MCF 10A (cell line): ENCODE measurements around the gene ITGA6. TPM values are rescaled to one million over a fixed set of nuclear protein-coding genes. Genes with fewer than 3 reads are reported as not detected.

ENCODE experiments used
- BruUV-seq: library from RNA; stranded (reverse); fragments of 400-500 nt; replicated peaks from 2 replicates; lab custom pipeline; 2021; lab: Mats Ljungman, UMichigan
- CTCF ChIA-PET: fragments of 300-600 bp; sonication (Branson Sonifier 250); formaldehyde crosslinking; extraction: SDS; loops from one replicate; lab custom pipeline; 2021; ENCODE audit warnings: antibody characterized with exemption, inconsistent platforms; lab: Yijun Ruan, JAX
- POLR2A ChIA-PET: fragments of 300-600, 350-650 bp; sonication (Branson Sonifier 250); formaldehyde crosslinking; extraction: SDS; loops from one replicate; lab custom pipeline; 2020; ENCODE audit warnings: antibody characterized with exemption, inconsistent platforms; lab: Yijun Ruan, JAX
- DNase-seq: peaks from one replicate; pipeline ENCODE4 v3.0.0-alpha.2; 2018; ENCODE audit not compliant: unreplicated experiment
- H3K27ac Mint-ChIP-seq: one replicate; pipeline ENCODE4 v1.8.0; 2022; ENCODE audit warnings: mild to moderate bottlenecking, low read depth, mixed read lengths; ENCODE audit not compliant: unreplicated experiment
- H3K27me3 Mint-ChIP-seq: one replicate; pipeline ENCODE4 v1.8.0; 2022; ENCODE audit warnings: mixed read lengths; ENCODE audit not compliant: insufficient read depth, unreplicated experiment
- H3K36me3 Mint-ChIP-seq: one replicate; pipeline ENCODE4 v1.8.0; 2022; ENCODE audit warnings: mild to moderate bottlenecking, moderate library complexity, mixed read lengths; ENCODE audit not compliant: insufficient read depth, unreplicated experiment
- H3K4me1 Mint-ChIP-seq: one replicate; pipeline ENCODE4 v1.8.0; 2022; ENCODE audit warnings: mixed read lengths; ENCODE audit not compliant: insufficient read depth, unreplicated experiment
- H3K4me3 Mint-ChIP-seq: one replicate; pipeline ENCODE4 v1.8.0; 2022; ENCODE audit warnings: mild to moderate bottlenecking, moderate library complexity, mixed read lengths; ENCODE audit not compliant: unreplicated experiment
- H3K9me3 Mint-ChIP-seq: one replicate; pipeline ENCODE4 v1.8.0; 2022; ENCODE audit warnings: mixed read lengths; ENCODE audit not compliant: unreplicated experiment
- intact Hi-C: fragments of 100-400 bp; cut with micrococcal nuclease; formaldehyde crosslinking; loops from 2 replicates; pipeline ENCODE4 v1.14.1; 2022
- total RNA-seq: library from RNA; stranded (reverse); gene quantifications from 2 replicates; pipeline ENCODE4 v1.2.3, GENCODE V29; 2022
- TF ChIP-seq, protein P1 (sequence below): fragments of 200-600 bp; IDR thresholded peaks from one replicate; pipeline ENCODE4 v1.8.0; 2022; ENCODE audit warnings: antibody characterized with exemption, mild to moderate bottlenecking; ENCODE audit not compliant: unreplicated experiment

The ITGA6 gene
- total RNA-seq, 1 experiment from 2014 or later: 315 TPM

DNA sequence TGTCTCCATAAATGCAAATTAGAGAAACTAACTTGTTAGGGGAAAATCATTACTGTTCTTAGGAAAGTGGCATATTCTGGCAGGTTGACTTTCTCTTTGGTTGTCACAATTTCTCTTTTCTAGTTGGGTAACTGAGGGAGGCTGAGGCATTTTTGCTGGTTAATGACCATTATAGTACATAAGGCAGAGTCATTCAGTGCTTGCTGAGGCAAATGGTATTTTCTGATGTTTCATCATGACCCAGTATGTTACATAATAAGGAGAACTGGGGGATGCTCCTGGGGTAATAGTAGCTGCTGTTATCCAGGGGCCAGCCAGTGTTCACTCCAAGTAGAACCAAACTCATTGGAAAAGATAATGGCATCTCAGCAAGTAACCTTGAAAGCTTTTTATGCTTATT lies 62.3 kb downstream of the ITGA6 start:
- intact Hi-C loops: loop anchor here (5.0 kb wide), 1 partner anchor 223 kb away; no protein-coding TSS in a partner anchor
- H3K36me3 Mint-ChIP-seq: peaks cover 88% of the 10 kb centered on the region
- H3K4me3 Mint-ChIP-seq: no peak overlapping the region
- no peaks in the 10 kb centered on the region for H3K9me3 Mint-ChIP-seq
- TF ChIP-seq, protein P1, sequence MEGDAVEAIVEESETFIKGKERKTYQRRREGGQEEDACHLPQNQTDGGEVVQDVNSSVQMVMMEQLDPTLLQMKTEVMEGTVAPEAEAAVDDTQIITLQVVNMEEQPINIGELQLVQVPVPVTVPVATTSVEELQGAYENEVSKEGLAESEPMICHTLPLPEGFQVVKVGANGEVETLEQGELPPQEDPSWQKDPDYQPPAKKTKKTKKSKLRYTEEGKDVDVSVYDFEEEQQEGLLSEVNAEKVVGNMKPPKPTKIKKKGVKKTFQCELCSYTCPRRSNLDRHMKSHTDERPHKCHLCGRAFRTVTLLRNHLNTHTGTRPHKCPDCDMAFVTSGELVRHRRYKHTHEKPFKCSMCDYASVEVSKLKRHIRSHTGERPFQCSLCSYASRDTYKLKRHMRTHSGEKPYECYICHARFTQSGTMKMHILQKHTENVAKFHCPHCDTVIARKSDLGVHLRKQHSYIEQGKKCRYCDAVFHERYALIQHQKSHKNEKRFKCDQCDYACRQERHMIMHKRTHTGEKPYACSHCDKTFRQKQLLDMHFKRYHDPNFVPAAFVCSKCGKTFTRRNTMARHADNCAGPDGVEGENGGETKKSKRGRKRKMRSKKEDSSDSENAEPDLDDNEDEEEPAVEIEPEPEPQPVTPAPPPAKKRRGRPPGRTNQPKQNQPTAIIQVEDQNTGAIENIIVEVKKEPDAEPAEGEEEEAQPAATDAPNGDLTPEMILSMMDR: no peak
- H3K27me3 Mint-ChIP-seq: no peaks in the 10 kb centered on the region
- no peaks in the 10 kb centered on the region for H3K4me1 Mint-ChIP-seq
- no TSS peak for BruUV-seq
- no peak for DNase-seq
- POLR2A ChIA-PET: no interaction called here
- CTCF ChIA-PET: interaction anchor here (0.6 kb wide), 1 partner anchor 24 kb away, joined by 4 read pairs; no protein-coding TSS in a partner anchor
- H3K27ac Mint-ChIP-seq: no peak overlapping the region

DNA sequence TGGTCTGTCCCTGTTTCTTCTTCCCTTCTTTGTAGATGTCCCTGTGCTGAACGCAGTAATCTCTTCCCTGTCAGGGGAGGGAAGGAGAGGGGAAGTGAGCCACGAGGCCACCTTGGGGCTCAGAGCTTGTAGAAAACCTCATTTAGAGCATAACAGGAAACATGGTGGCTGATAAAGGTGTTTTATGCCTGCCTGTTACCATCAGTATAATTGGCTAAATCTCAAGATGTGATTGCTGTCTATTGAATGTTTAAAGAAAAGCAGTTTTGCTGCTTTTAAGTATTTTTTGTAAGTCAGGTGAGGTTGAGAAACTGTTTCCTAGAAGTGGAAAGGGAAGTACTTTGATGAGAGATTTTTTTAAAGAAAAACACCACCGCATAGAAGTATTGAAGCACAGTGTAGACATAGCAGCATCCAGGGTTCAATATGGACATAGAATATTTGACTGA lies 68.8 kb downstream of the ITGA6 start:
- Mint-ChIP-seq H3K4me3 (no peak overlapping the region), H3K4me1 (no peaks in the 10 kb centered on the region), H3K27me3 (no peaks in the 10 kb centered on the region), H3K9me3 (no peaks in the 10 kb centered on the region), H3K36me3 (peaks cover 74% of the 10 kb centered on the region), H3K27ac (no peak overlapping the region)
- CTCF ChIA-PET: interaction anchor here (3.7 kb wide), 1 partner anchor 12 kb away, joined by 12 read pairs; no protein-coding TSS in a partner anchor
- TF ChIP-seq, protein P1: no peak
- POLR2A ChIA-PET: interaction anchor here (1.1 kb wide), 1 partner anchor 20 kb away, joined by 3 read pairs; no protein-coding TSS in a partner anchor
- BruUV-seq: no TSS peak
- intact Hi-C loops: no loop called here
- DNase-seq: no peak

DNA sequence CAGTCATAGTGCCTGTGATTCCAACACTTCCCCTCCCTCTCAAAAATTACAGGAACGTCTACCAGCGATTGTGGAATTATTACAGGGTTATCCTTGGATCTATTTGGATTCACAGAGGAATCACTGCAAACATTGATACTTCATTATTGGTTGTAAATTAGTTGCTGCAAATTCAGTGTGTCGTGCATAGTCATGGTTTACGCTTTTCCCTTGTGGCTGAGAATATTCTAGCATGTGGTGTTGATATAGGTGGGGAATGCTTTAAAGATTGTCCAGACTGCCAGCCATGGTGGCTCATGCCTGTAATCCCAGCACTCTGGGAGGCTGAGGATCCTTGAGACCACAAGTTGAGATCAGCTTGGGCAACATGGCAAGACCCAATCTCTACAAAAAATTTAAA lies 79.8 kb downstream of the ITGA6 start:
- H3K9me3 Mint-ChIP-seq: no peaks in the 10 kb centered on the region
- no TSS peak for BruUV-seq
- ChIA-PET POLR2A (interaction anchor here (0.6 kb wide), 1 partner anchor 50 kb away, joined by 3 read pairs; no protein-coding TSS in a partner anchor), CTCF (no interaction called here)
- no peak overlapping the region for H3K4me3 Mint-ChIP-seq
- H3K4me1 Mint-ChIP-seq: no peaks in the 10 kb centered on the region
- intact Hi-C loops: no loop called here
- no peak overlapping the region for H3K27ac Mint-ChIP-seq
- TF ChIP-seq, protein P1: no peak
- H3K36me3 Mint-ChIP-seq: peaks cover 62% of the 10 kb centered on the region
- no peaks in the 10 kb centered on the region for H3K27me3 Mint-ChIP-seq
- DNase-seq: no peak

DNA sequence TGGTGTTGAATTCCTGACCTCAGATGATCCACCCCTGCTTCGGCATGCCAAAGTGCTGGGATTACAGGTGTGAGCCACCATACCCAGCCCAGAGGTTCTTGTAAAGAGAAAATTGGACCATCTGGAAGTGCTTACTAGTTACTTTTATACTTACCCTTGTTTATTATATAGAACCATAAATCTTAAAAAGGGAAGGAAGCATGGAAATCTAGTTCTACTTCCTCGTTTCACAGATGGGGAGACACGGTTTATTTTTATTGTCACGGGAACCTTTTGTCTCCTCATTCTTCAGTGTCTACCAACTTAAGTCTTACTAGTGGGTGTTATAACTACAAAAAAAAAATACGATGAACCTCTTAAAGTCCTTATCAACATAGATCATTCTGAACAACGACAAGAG lies 82.7 kb downstream of the ITGA6 start:
- intact Hi-C loops: no loop called here
- no peaks in the 10 kb centered on the region for H3K4me1 Mint-ChIP-seq
- POLR2A ChIA-PET: interaction anchor here (0.7 kb wide), 1 partner anchor 20 kb away, joined by 3 read pairs; no protein-coding TSS in a partner anchor
- CTCF ChIA-PET: no interaction called here
- peaks cover 48% of the 10 kb centered on the region for H3K36me3 Mint-ChIP-seq
- no peaks in the 10 kb centered on the region for H3K9me3 Mint-ChIP-seq
- TF ChIP-seq, protein P1: no peak
- H3K4me3 Mint-ChIP-seq: no peak overlapping the region
- DNase-seq: no peak
- H3K27me3 Mint-ChIP-seq: no peaks in the 10 kb centered on the region
- no TSS peak for BruUV-seq
- no peak overlapping the region for H3K27ac Mint-ChIP-seq
